ENCODE measurements around the gene DMD. TPM values are rescaled to one million over a fixed set of nuclear protein-coding genes. Genes with fewer than 3 reads are reported as not detected.

DMD gene
- total and polyA plus RNA-seq, 12 donors: 28.5 to 228 (median 168) TPM

DNA sequence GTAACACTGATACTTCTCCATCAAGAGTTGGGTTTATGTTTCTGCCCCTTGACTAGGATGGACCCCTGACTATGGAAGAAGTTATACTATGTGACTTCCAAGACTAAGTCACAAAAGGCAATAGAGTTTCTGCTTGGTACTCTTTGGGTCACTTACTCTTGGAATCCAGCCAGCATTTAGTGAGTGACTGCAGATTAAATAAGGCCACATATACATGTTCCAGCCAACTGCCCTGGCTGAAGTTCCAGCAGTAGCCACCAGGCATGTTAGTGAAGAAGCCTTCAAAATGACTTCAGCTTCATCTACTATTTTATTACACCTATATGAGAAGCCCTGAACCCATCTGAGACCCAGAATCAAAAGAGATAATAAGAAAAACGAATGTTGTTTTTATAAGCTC, 524.0 kb downstream of the DMD start:
- 57 to 59% methylated on average over 1 of the region's 1 CpG for WGBS, 2 donors
- peak in 4 of 8 donors; percentile 35 to 61 (median 48) for ATAC-seq

DNA sequence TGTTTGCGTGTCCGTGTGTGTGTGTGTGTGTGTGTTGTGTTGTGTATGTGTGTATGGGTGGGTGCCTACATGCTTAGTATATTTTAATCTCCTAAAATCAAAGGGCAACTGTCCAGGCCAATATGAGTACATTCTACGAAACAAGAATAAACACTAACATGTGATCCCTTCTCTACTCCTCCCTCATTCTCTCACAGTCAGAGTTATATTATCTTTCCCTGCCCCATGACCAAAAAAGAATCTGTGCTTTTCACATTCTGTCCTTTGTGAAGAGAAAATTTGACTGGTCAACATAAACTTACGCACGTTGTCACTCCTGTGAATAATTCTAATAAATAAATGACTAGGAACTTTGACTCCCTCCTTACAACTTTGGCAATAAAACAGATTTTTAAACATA, 532.9 kb downstream of the DMD start:
- Histone ChIP-seq H3K4me3 (no peak overlapping the region), H3K9me3 (no peaks in the 10 kb centered on the region), H3K4me1 (peaks cover 0 to 10% (median 0%) of the 10 kb centered on the region in 9 donors), H3K27me3 (no peaks in the 10 kb centered on the region), H3K36me3 (no peaks in the 10 kb centered on the region), H3K27ac (no peak overlapping the region)
- intact Hi-C loops (cut with DNase I): loop anchor here in 1 of 10 donors (10.0 kb wide), 1 partner anchor 144 kb away; no protein-coding TSS in a partner anchor
- peak in 1 of 8 donors; percentile 74 for ATAC-seq
- DNase-seq: no peak
- TF ChIP-seq, protein P1, sequence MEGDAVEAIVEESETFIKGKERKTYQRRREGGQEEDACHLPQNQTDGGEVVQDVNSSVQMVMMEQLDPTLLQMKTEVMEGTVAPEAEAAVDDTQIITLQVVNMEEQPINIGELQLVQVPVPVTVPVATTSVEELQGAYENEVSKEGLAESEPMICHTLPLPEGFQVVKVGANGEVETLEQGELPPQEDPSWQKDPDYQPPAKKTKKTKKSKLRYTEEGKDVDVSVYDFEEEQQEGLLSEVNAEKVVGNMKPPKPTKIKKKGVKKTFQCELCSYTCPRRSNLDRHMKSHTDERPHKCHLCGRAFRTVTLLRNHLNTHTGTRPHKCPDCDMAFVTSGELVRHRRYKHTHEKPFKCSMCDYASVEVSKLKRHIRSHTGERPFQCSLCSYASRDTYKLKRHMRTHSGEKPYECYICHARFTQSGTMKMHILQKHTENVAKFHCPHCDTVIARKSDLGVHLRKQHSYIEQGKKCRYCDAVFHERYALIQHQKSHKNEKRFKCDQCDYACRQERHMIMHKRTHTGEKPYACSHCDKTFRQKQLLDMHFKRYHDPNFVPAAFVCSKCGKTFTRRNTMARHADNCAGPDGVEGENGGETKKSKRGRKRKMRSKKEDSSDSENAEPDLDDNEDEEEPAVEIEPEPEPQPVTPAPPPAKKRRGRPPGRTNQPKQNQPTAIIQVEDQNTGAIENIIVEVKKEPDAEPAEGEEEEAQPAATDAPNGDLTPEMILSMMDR (IDR thresholded peaks at IDR 0.05): no peak
- WGBS, 2 donors: 69% methylated on average over 5 of the region's 5 CpGs

More for the DNA sequence above, 524.0 kb downstream of the DMD start:
- Histone ChIP-seq H3K27me3 (no peaks in the 10 kb centered on the region), H3K36me3 (no peaks in the 10 kb centered on the region), H3K9me3 (no peaks in the 10 kb centered on the region), H3K4me1 (no peaks in the 10 kb centered on the region), H3K27ac (no peak overlapping the region), H3K4me3 (no peak overlapping the region)
- TF ChIP-seq, protein P1 (IDR thresholded peaks at IDR 0.05): peak in 2 of 9 donors; percentile 15 to 22
- intact Hi-C loops (cut with DNase I): no loop called here
- DNase-seq: no peak

DNA sequence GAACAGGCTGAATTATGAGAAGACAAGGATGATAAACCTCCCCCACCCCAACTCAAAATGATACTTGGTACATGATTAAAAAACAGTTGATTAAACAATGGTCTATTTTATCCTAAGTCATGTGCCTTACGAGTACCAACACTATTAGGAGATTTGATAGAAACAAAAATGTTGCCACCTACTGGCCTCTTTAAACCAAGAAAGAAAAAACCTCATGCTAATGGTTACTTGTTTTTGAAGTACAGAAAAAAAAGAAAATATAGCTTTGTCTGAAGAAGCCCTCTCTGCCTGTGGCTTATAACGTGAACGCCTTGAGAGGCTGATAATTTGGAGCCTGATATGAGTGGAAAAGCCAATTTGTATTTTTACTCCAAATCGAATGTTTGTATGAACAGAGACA, 538.2 kb downstream of the DMD start:
- H3K27ac ChIP-seq: no peak overlapping the region
- intact Hi-C loops (cut with DNase I): loop anchor here in 1 of 10 donors (10.0 kb wide), 1 partner anchor 138 kb away; no protein-coding TSS in a partner anchor
- no peak for ATAC-seq

DNA sequence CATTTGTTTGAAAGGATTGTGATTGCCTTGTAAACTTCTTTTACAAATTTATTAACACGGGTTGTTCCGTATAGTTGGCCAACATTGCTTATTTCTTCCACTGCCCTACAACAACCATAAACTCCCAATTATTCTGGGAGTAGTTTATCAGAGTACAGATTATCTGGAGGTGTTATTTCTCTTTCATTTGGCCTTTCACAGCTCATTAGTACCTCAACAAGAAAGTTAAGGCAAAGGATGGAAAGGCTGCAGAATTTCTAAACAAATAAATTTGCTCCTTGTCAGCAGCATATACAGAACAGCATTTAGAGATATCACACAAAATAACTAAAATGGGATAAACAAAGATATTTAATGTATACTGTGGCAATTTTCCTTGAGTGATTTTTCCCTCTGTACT, 548.8 kb downstream of the DMD start:
- DNase-seq: no peak
- TF ChIP-seq, protein P1 (IDR thresholded peaks at IDR 0.05): no peak
- ATAC-seq: no peak
- Histone ChIP-seq H3K4me1 (no peaks in the 10 kb centered on the region), H3K4me3 (no peak overlapping the region), H3K36me3 (no peaks in the 10 kb centered on the region), H3K27me3 (no peaks in the 10 kb centered on the region), H3K27ac (no peak overlapping the region), H3K9me3 (no peaks in the 10 kb centered on the region)
- WGBS, 2 donors: 79 to 81% methylated on average over 2 of the region's 2 CpGs
- intact Hi-C loops (cut with DNase I): no loop called here

More for the DNA sequence above, 538.2 kb downstream of the DMD start:
- no peak for DNase-seq
- 23% methylated on average over 4 of the region's 4 CpGs for WGBS, 2 donors
- TF ChIP-seq, protein P1 (IDR thresholded peaks at IDR 0.05): peak in 1 of 9 donors; percentile 10
- H3K4me1 ChIP-seq: peaks cover 0 to 10% (median 0%) of the 10 kb centered on the region in 9 donors
- H3K9me3 ChIP-seq: no peaks in the 10 kb centered on the region
- H3K36me3 ChIP-seq: no peaks in the 10 kb centered on the region
- no peak overlapping the region for H3K4me3 ChIP-seq
- no peaks in the 10 kb centered on the region for H3K27me3 ChIP-seq
